ENCODE measurements around the gene NUP50.

NUP50 gene

DNA sequence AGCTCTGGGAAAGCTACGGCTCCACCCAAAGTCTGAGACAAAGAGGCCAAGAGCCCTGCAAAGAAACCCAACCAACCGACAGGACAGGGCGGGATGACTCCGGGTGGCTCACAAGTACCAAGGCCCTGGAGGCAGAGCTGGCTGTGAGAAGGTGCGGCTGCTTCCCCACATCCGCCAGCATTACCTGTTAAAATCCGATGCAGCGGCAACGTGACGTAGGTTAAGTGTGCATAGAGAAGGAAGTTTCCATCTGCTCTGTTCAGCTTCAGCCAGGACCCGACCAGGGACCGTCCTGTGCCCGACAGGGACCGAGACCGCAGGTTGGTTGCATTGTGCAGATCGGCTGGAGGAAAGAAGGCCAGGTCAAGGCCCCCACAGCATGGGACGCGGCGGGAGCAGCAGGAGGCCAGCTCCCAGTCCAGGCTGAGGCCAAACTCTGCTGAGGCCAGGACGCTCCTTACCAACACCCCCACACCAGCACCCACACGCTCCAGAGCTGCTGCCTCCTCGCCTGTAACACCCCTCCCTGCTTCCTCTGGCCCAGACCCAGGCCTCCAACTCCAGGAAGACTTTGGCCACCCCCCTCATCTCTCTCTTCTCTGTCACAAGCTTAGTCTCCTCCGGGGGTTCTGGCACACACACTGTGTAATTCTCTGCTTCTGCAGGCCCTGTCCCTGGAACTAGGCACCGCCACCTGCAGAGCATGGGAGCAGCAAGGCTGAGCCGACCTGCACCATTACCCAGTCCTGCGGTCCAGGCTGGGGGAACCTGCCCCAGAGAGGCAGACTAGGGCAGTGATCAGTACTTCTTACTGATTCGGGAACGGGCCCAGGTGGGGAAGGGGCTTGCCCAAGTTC lies 34.1 kb downstream of the NUP50 start:
- in situ Hi-C loops (cut with HindIII; ENCODE audit: low sequenced_read_pairs): no loop called here
- H3K4me3 ChIP-seq (ENCODE audit: low read depth, low read length): no peak overlapping the region
- DNase-seq (ENCODE audit: low read depth): no peak
- no peak for TF ChIP-seq CTCF (IDR thresholded peaks at IDR 0.05; ENCODE audit: low read depth, low read length, missing control alignments)

- TF ChIP-seq CTCF (IDR thresholded peaks at IDR 0.05; ENCODE audit: low read depth, low read length, missing control alignments): no peak
- in situ Hi-C loops (cut with HindIII; ENCODE audit: low sequenced_read_pairs): no loop called here
- no peak overlapping the region for H3K4me3 ChIP-seq (ENCODE audit: low read depth, low read length)
- DNase-seq (ENCODE audit: low read depth): no peak
Observed at GRCh38 chr22:45198463-45198795, 34.7 kb downstream of the NUP50 start.

DNA sequence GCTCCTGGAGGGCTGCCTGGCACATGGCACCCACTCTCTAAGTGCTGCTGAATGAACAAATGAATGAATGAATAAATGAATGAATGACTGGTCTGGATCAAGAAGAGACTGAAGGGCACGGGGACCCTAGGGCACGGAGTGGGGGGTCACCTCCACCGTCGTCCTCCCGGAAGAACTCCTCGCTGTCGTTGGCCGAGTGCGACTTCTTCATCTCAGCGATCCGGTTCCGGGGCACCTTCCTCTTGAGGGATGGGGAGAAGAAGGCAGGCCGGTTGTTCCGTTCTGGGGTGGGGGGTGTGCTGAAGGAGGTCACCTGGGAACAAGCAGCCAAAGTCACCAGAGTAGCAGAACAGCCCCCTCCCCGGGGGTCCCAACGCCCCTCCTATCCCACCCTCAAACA lies 36.0 kb downstream of the NUP50 start:
- H3K4me3 ChIP-seq (ENCODE audit: low read depth, low read length): no peak overlapping the region
- DNase-seq (ENCODE audit: low read depth): no peak
- TF ChIP-seq CTCF (IDR thresholded peaks at IDR 0.05; ENCODE audit: low read depth, low read length, missing control alignments): no peak
- in situ Hi-C loops (cut with HindIII; ENCODE audit: low sequenced_read_pairs): no loop called here

DNA sequence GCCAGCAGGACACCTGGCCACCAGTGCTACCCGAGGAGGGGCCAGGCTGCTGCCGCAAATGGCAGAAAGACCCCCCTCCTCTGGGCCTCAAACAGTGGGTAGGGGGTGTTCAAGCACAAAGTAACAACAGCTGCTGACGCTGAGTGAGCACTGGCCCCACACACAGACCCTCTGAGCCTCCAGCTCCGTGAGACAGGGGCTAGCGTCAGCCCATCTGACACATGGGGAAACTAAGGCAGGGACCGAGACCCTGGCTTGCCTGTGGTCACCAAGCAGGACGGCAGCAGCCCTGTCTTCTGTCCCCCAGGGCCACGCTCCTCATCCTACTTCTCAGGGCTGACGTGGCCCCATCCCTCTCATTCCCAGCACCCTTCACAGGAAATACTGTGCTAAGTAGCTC lies 36.5 kb downstream of the NUP50 start:
- in situ Hi-C loops (cut with HindIII; ENCODE audit: low sequenced_read_pairs): no loop called here
- DNase-seq (ENCODE audit: low read depth): no peak
- TF ChIP-seq CTCF (IDR thresholded peaks at IDR 0.05; ENCODE audit: low read depth, low read length, missing control alignments): no peak
- H3K4me3 ChIP-seq (ENCODE audit: low read depth, low read length): no peak overlapping the region

- TF ChIP-seq CTCF (IDR thresholded peaks at IDR 0.05; ENCODE audit: low read depth, low read length, missing control alignments): no peak
- in situ Hi-C loops (cut with HindIII; ENCODE audit: low sequenced_read_pairs): no loop called here
- peak; percentile 81 for DNase-seq (ENCODE audit: low read depth)
- no peak overlapping the region for H3K4me3 ChIP-seq (ENCODE audit: low read depth, low read length)
Observed at GRCh38 chr22:45200860-45201511, 37.3 kb downstream of the NUP50 start.

GRCh38 chr22:45201678-45202332 lies 38.1 kb downstream of the NUP50 start:
- no peak for TF ChIP-seq CTCF (IDR thresholded peaks at IDR 0.05; ENCODE audit: low read depth, low read length, missing control alignments)
- H3K4me3 ChIP-seq (ENCODE audit: low read depth, low read length): no peak overlapping the region
- DNase-seq (ENCODE audit: low read depth): peak; percentile 96
- in situ Hi-C loops (cut with HindIII; ENCODE audit: low sequenced_read_pairs): no loop called here
